IMR-90 (cell line): ENCODE data around the gene S1PR4.

ENCODE experiments used
- CTCF ChIP-seq: conservative IDR thresholded peaks from 2 replicates; pipeline ENCODE4 v1.5.1; 2012; ENCODE audit warnings: mild to moderate bottlenecking, low read depth, low read length, improper control_type of control experiment
- MAZ ChIP-seq: IDR thresholded peaks from 2 replicates; pipeline ENCODE4 v1.6.1; 2012; ENCODE audit warnings: low read depth, mild to moderate bottlenecking, low read length, improper control_type of control experiment, moderate library complexity, borderline replicate concordance
- POLR2A ChIP-seq: IDR thresholded peaks from 2 replicates; pipeline ENCODE4 v1.6.1; 2012; ENCODE audit warnings: mild to moderate bottlenecking, low read depth, low read length

GRCh38 chr19:3154957-3155736 is 23.4 kb upstream of the S1PR4 start:
- TF ChIP-seq CTCF (no peak), MAZ (peak; percentile 92), POLR2A (peak; percentile 75)
